Measurements from ENCODE around the gene ERICH4. TPM values are rescaled to one million over a fixed set of nuclear protein-coding genes. Genes with fewer than 3 reads are reported as not detected.

Gene ERICH4
- total RNA-seq: not detected

GRCh38 chr19:41442473-41443355, at the start of gene ERICH4:
Gene ERICH4, plus strand, starts transcription at chr19:41443156. Its CDS starts 14 bp downstream, at chr19:41443170.
- Histone ChIP-seq H3K4me3 (no peak within 1 kb of the TSS), H3K27me3 (peaks cover 0 to 66% (median 3%) of the 10 kb centered on the region in 4 donors), H3K9me3 (no peaks in the 10 kb centered on the region), H3K4me1 (peaks cover 13 to 20% (median 16%) of the 10 kb centered on the region in 4 donors), H3K27ac (replicated peaks in 1 of 4) (no peak within 1 kb of the TSS), H3K36me3 (peaks cover 0 to 7% (median 5%) of the 10 kb centered on the region in 4 donors)
- no peak for DNase-seq (ENCODE audit: extremely low spot score)
- intact Hi-C loops (cut with DNase I): no loop called here
- no peak for TF ChIP-seq CTCF (IDR thresholded peaks at IDR 0.05)
- no peak for TF ChIP-seq POLR2AphosphoS5 (IDR thresholded peaks at IDR 0.05)
- no peak for TF ChIP-seq EP300 (IDR thresholded peaks at IDR 0.05)
- TF ChIP-seq POLR2A (IDR thresholded peaks at IDR 0.05; ENCODE audit: low read depth): no peak
- 72% methylated on average over 7 of the region's 7 CpGs for WGBS

GRCh38 chr19:41395355-41395754, 47.6 kb upstream of the ERICH4 start:
- 66% methylated on average over 6 of the region's 6 CpGs for WGBS
- Histone ChIP-seq H3K4me1 (peaks cover 18 to 43% (median 38%) of the 10 kb centered on the region in 4 donors), H3K4me3 (no peak overlapping the region), H3K36me3 (peaks cover 7 to 26% (median 18%) of the 10 kb centered on the region in 4 donors), H3K9me3 (no peaks in the 10 kb centered on the region), H3K27me3 (no peaks in the 10 kb centered on the region), H3K27ac (replicated peaks in 1 of 4) (no peak overlapping the region)
- intact Hi-C loops (cut with DNase I): loop anchor here (5.0 kb wide), 1 partner anchor 42 kb away; the partner anchor contains the start of gene DMAC2
- TF ChIP-seq POLR2A (IDR thresholded peaks at IDR 0.05; ENCODE audit: low read depth) (no peak), POLR2AphosphoS5 (IDR thresholded peaks at IDR 0.05) (no peak), EP300 (IDR thresholded peaks at IDR 0.05) (no peak), CTCF (IDR thresholded peaks at IDR 0.05) (no peak)
- no peak for DNase-seq (ENCODE audit: extremely low spot score)

- Histone ChIP-seq H3K9me3 (no peaks in the 10 kb centered on the region), H3K27ac (replicated peaks in 1 of 4) (peak within 1 kb of the TSS; percentile 86 to 94 (median 88)), H3K4me3 (peak within 1 kb of the TSS; percentile 78 to 94 (median 87)), H3K4me1 (peaks cover 28 to 53% (median 43%) of the 10 kb centered on the region in 4 donors), H3K36me3 (peaks cover 0 to 23% (median 0%) of the 10 kb centered on the region in 4 donors), H3K27me3 (no peaks in the 10 kb centered on the region)
- intact Hi-C loops (cut with DNase I): loop anchor here (5.0 kb wide), 1 partner anchor 40 kb away; the partner anchor contains the start of gene DMAC2
- TF ChIP-seq CTCF (IDR thresholded peaks at IDR 0.05) (peak in 2 of 3 experiments; percentile 12 to 23), POLR2AphosphoS5 (IDR thresholded peaks at IDR 0.05) (peak; percentile 79 to 96), POLR2A (IDR thresholded peaks at IDR 0.05; ENCODE audit: low read depth) (peak; percentile 33), EP300 (IDR thresholded peaks at IDR 0.05) (no peak)
- DNase-seq (ENCODE audit: extremely low spot score): peak; percentile 99
- WGBS: under 1% methylated on average over 37 of the region's 50 CpGs
Measured at GRCh38 chr19:41397086-41398049, 45.6 kb upstream of the ERICH4 start, which contains the start of the genes BCKDHA and EXOSC5. Gene BCKDHA, plus strand, starts transcription at chr19:41397818. Its CDS starts 10 bp downstream, at chr19:41397828. Gene EXOSC5, minus strand, starts transcription at chr19:41397359. Its CDS starts 31 bp downstream, at chr19:41397328.

GRCh38 chr19:41398050-41398418, 44.9 kb upstream of the ERICH4 start:
- H3K27me3 ChIP-seq: no peaks in the 10 kb centered on the region
- no peak for DNase-seq (ENCODE audit: extremely low spot score)
- H3K4me1 ChIP-seq: peaks cover 30 to 53% (median 45%) of the 10 kb centered on the region in 4 donors
- peak overlapping the region; percentile 78 to 94 (median 87) for H3K4me3 ChIP-seq
- intact Hi-C loops (cut with DNase I): loop anchor here (5.0 kb wide), 1 partner anchor 39 kb away; the partner anchor contains the start of gene DMAC2
- H3K9me3 ChIP-seq: no peaks in the 10 kb centered on the region
- H3K27ac ChIP-seq (replicated peaks in 1 of 4): peak overlapping the region; percentile 86 to 94 (median 88)
- 0% methylated on average over 5 of the region's 5 CpGs for WGBS
- TF ChIP-seq EP300 (IDR thresholded peaks at IDR 0.05): no peak
- TF ChIP-seq POLR2AphosphoS5 (IDR thresholded peaks at IDR 0.05): no peak
- TF ChIP-seq POLR2A (IDR thresholded peaks at IDR 0.05; ENCODE audit: low read depth): no peak
- TF ChIP-seq CTCF (IDR thresholded peaks at IDR 0.05): no peak
- peaks cover 0 to 24% (median under 1%) of the 10 kb centered on the region in 4 donors for H3K36me3 ChIP-seq

All from esophagus muscularis mucosa (tissue), 4 donors.